H9 (cell line): ENCODE measurements around the gene RMND5A. TPM values are rescaled to one million over a fixed set of nuclear protein-coding genes. Genes with fewer than 3 reads are reported as not detected.

Experiments used
- DNase-seq: peaks from one replicate; pipeline ENCODE4 v3.0.0-alpha.2; 2017
- H2AFZ ChIP-seq: one replicate; pipeline ENCODE4 v1.6.1; 2013; ENCODE audit warnings: mild to moderate bottlenecking, low read length, control low read depth, moderate library complexity
- H2AK5ac ChIP-seq: 2 replicates; pipeline ENCODE4 v1.6.1; 2013; ENCODE audit warnings: low read length, control low read depth, mixed read lengths; ENCODE audit not compliant: insufficient read length
- H2BK120ac ChIP-seq: one replicate; pipeline ENCODE4 v1.6.1; 2013; ENCODE audit warnings: low read depth, mild to moderate bottlenecking, low read length, control low read depth, inconsistent platforms; ENCODE audit not compliant: poor library complexity, severe bottlenecking
- H2BK12ac ChIP-seq: 2 replicates; pipeline ENCODE4 v1.6.1; 2013; ENCODE audit warnings: low read length, control low read depth, mixed read lengths, low read depth; ENCODE audit not compliant: insufficient read length
- H2BK15ac ChIP-seq: 2 replicates; pipeline ENCODE4 v1.6.1; 2013; ENCODE audit warnings: low read depth, low read length, control low read depth
- H2BK20ac ChIP-seq: one replicate; pipeline ENCODE4 v1.6.1; 2013; ENCODE audit warnings: low read depth, mild to moderate bottlenecking, low read length, control low read depth, inconsistent platforms; ENCODE audit not compliant: poor library complexity, severe bottlenecking
- H2BK5ac ChIP-seq: 2 replicates; pipeline ENCODE4 v1.6.1; 2013; ENCODE audit warnings: low read length, control low read depth, mixed read lengths; ENCODE audit not compliant: insufficient read length
- H3K14ac ChIP-seq: 2 replicates; pipeline ENCODE4 v1.6.1; 2013; ENCODE audit warnings: low read length, control low read depth; ENCODE audit not compliant: insufficient read depth
- H3K18ac ChIP-seq: 2 replicates; pipeline ENCODE4 v1.6.1; 2013; ENCODE audit warnings: low read depth, mild to moderate bottlenecking, mixed read lengths, low read length, control low read depth; ENCODE audit not compliant: insufficient read length
- H3K23ac ChIP-seq: 2 replicates; pipeline ENCODE4 v1.6.1; 2013; ENCODE audit warnings: low read length, control low read depth, mixed read lengths, low read depth; ENCODE audit not compliant: insufficient read length
- H3K23me2 ChIP-seq: 2 replicates; pipeline ENCODE4 v1.6.1; 2013; ENCODE audit warnings: low read depth, mild to moderate bottlenecking, mixed read lengths, low read length, control low read depth; ENCODE audit not compliant: insufficient read length, poor library complexity, severe bottlenecking
- H3K27ac ChIP-seq: 2 replicates; pipeline ENCODE4 v1.5.1; 2013; ENCODE audit warnings: low read length, control low read depth, mixed read lengths, low read depth; ENCODE audit not compliant: insufficient read length
- H3K27me3 ChIP-seq: 2 replicates; pipeline ENCODE4 v1.6.1; 2013; ENCODE audit warnings: low read length, control low read depth, inconsistent platforms; ENCODE audit not compliant: insufficient read depth
- H3K4ac ChIP-seq: 2 replicates; pipeline ENCODE4 v1.6.1; 2013; ENCODE audit warnings: low read depth, mild to moderate bottlenecking, control low read depth, inconsistent platforms, low read length, moderate library complexity
- H3K4me1 ChIP-seq: 2 replicates; pipeline ENCODE4 v1.6.1; 2013; ENCODE audit warnings: low read length, control low read depth, inconsistent platforms; ENCODE audit not compliant: insufficient read depth
- H3K4me2 ChIP-seq: 2 replicates; pipeline ENCODE4 v1.6.1; 2013; ENCODE audit warnings: low read length, control low read depth, mixed read lengths; ENCODE audit not compliant: insufficient read length, insufficient read depth
- H3K56ac ChIP-seq: 2 replicates; pipeline ENCODE4 v1.6.1; 2013; ENCODE audit warnings: low read depth, mild to moderate bottlenecking, mixed read lengths, low read length, control low read depth; ENCODE audit not compliant: insufficient read length
- H3K79me1 ChIP-seq: 2 replicates; pipeline ENCODE4 v1.6.1; 2013; ENCODE audit warnings: low read depth, mild to moderate bottlenecking, moderate library complexity, low read length, control low read depth, inconsistent platforms; ENCODE audit not compliant: insufficient read depth, poor library complexity, severe bottlenecking
- H3K79me2 ChIP-seq: 2 replicates; pipeline ENCODE4 v1.6.1; 2013; ENCODE audit warnings: low read length, control low read depth, inconsistent platforms; ENCODE audit not compliant: insufficient read depth
- H3K9ac ChIP-seq: 2 replicates; pipeline ENCODE4 v1.6.1; 2013; ENCODE audit warnings: low read length, control low read depth, mixed read lengths; ENCODE audit not compliant: insufficient read length; ENCODE audit errors: extremely low read depth
- H3K9me3 ChIP-seq: one replicate; pipeline ENCODE4 v1.6.1; 2013; ENCODE audit warnings: low read depth, low read length, inconsistent platforms; ENCODE audit not compliant: control insufficient read depth
- H3T11ph ChIP-seq: one replicate; pipeline ENCODE4 v1.6.1; 2013; ENCODE audit warnings: mild to moderate bottlenecking, low read length, control low read depth, inconsistent platforms
- H4K20me1 ChIP-seq: one replicate; pipeline ENCODE4 v1.6.1; 2013; ENCODE audit not compliant: control insufficient read depth, insufficient read length, insufficient read depth
- H4K5ac ChIP-seq: 2 replicates; pipeline ENCODE4 v1.6.1; 2013; ENCODE audit warnings: low read depth, mild to moderate bottlenecking, mixed read lengths, low read length, control low read depth; ENCODE audit not compliant: insufficient read length
- H4K8ac ChIP-seq: replicated peaks from 2 replicates; pipeline ENCODE4 v1.6.1; 2013; ENCODE audit warnings: low read length, control low read depth, mixed read lengths, low read depth; ENCODE audit not compliant: insufficient read length
- H4K91ac ChIP-seq: 2 replicates; pipeline ENCODE4 v1.6.1; 2013; ENCODE audit warnings: low read depth, mild to moderate bottlenecking, moderate library complexity, mixed read lengths, low read length, control low read depth; ENCODE audit not compliant: insufficient read length
- H3K27ac Mint-ChIP-seq, 3 experiments: 2 replicates in 2 of 3; 3 replicates in 1 of 3; pipeline ENCODE4 v1.8.0; 2020 to 2021; ENCODE audit warnings: mixed read lengths in 3 of 3, mild to moderate bottlenecking in 1 of 3, moderate library complexity in 1 of 3
- H3K27me3 Mint-ChIP-seq: 2 replicates; pipeline ENCODE4 v1.8.0; 2021; ENCODE audit warnings: low read depth, mild to moderate bottlenecking, moderate library complexity, mixed read lengths
- H3K36me3 Mint-ChIP-seq, 3 experiments: 2 replicates in 2 of 3; 3 replicates in 1 of 3; pipeline ENCODE4 v1.8.0; 2020 to 2021; ENCODE audit warnings: low read depth in 3 of 3, mixed read lengths in 3 of 3; ENCODE audit not compliant: insufficient read depth in 1 of 3
- H3K4me1 Mint-ChIP-seq, 2 experiments: 2 replicates each; pipeline ENCODE4 v1.8.0; 2020; ENCODE audit warnings: mixed read lengths in 2 of 2
- H3K4me3 Mint-ChIP-seq, 2 experiments: 2 replicates in 1 of 2; 3 replicates in 1 of 2; pipeline ENCODE4 v1.8.0; 2020 to 2021; ENCODE audit warnings: mild to moderate bottlenecking in 2 of 2, mixed read lengths in 2 of 2, moderate library complexity in 1 of 2
- H3K9me3 Mint-ChIP-seq, 2 experiments: 2 replicates in 1 of 2; 3 replicates in 1 of 2; pipeline ENCODE4 v1.8.0; 2020; ENCODE audit warnings: mild to moderate bottlenecking in 2 of 2, mixed read lengths in 2 of 2, moderate library complexity in 1 of 2
- WGBS: extraction: QIAGEN DNeasy Blood & Tissue Kit; methylation state at CpG from one replicate; pipeline ENCODE4 v1.1.7; 2013; ENCODE audit warnings: missing lambda C conversion rate, low lambda C conversion rate, mixed read lengths; ENCODE audit not compliant: insufficient read length; ENCODE audit errors: extremely low coverage; 5-methylcytosine and 5-hydroxymethylcytosine counted together
- total RNA-seq: library from RNA; stranded (reverse); gene quantifications from 2 replicates; pipeline ENCODE4 v1.2.1, GENCODE V29; 2021
- TF ChIP-seq, protein P1 (sequence below): fragments of 200-600 bp; sonication (generic); conservative IDR thresholded peaks from 3 replicates; pipeline ENCODE4 v1.8.0; 2021; ENCODE audit warnings: antibody characterized with exemption, mild to moderate bottlenecking

Gene RMND5A
- total RNA-seq, 1 experiment from 2014 or later = 48.8 TPM

DNA sequence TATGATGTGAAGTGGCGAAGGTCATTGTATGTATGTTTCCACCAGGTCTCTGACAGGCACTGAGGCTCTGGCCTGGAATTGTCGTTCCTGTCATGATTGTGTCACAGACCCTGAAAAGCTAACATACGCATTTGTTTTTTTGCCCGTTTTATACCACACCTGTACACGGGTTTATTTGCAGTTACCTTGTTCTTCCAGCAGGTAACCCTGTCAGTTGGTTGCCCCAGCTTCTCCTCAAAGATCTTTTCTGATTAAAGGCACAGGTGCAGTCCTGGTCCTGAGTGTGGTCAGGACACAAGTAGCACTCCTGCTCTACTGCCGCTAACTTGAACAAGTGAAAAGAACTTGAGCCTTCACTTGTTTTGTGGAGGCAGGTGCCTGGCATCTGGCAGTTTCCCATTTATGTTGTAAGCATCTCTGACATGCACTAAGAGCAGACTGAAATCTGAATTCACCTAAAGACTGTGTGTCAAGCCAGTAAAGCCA is 50.8 kb downstream of the RMND5A start:
- H3T11ph ChIP-seq = no peak overlapping the region
- no peak overlapping the region for H3K4ac ChIP-seq
- no peak overlapping the region for H2BK5ac ChIP-seq
- H3K4me1 Mint-ChIP-seq = peaks cover 5 to 21% of the 10 kb centered on the region in 2 experiments; a peak in 3 of 4 replicates
- no peaks in the 10 kb centered on the region for H3K27me3 Mint-ChIP-seq
- H3K79me2 ChIP-seq = no peaks in the 10 kb centered on the region
- DNase-seq = no peak
- H3K36me3 Mint-ChIP-seq = peaks cover 15 to 82% (median 69%) of the 10 kb centered on the region in 3 experiments
- H4K91ac ChIP-seq = no peak overlapping the region
- no peaks in the 10 kb centered on the region for H3K9me3 ChIP-seq
- H2BK120ac ChIP-seq = no peak overlapping the region
- H3K56ac ChIP-seq = peak overlapping the region; percentile 17
- no peak overlapping the region for H2BK12ac ChIP-seq
- H3K23me2 ChIP-seq = peaks cover 2% of the 10 kb centered on the region
- H3K14ac ChIP-seq = no peak overlapping the region
- no peak overlapping the region for H3K4me3 Mint-ChIP-seq
- H3K4me1 ChIP-seq = no peaks in the 10 kb centered on the region
- H3K79me1 ChIP-seq = peaks cover 3% of the 10 kb centered on the region
- no peak overlapping the region for H4K8ac ChIP-seq
- no peak overlapping the region for H2AFZ ChIP-seq
- TF ChIP-seq, protein P1, sequence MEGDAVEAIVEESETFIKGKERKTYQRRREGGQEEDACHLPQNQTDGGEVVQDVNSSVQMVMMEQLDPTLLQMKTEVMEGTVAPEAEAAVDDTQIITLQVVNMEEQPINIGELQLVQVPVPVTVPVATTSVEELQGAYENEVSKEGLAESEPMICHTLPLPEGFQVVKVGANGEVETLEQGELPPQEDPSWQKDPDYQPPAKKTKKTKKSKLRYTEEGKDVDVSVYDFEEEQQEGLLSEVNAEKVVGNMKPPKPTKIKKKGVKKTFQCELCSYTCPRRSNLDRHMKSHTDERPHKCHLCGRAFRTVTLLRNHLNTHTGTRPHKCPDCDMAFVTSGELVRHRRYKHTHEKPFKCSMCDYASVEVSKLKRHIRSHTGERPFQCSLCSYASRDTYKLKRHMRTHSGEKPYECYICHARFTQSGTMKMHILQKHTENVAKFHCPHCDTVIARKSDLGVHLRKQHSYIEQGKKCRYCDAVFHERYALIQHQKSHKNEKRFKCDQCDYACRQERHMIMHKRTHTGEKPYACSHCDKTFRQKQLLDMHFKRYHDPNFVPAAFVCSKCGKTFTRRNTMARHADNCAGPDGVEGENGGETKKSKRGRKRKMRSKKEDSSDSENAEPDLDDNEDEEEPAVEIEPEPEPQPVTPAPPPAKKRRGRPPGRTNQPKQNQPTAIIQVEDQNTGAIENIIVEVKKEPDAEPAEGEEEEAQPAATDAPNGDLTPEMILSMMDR = no peak
- no peak overlapping the region for H2BK20ac ChIP-seq
- WGBS = no CpG with 5 or more reads among the region's 6 CpGs
- H4K20me1 ChIP-seq = no peaks in the 10 kb centered on the region
- no peaks in the 10 kb centered on the region for H3K27me3 ChIP-seq
- H3K27ac ChIP-seq = no peak overlapping the region
- no peak overlapping the region for H4K5ac ChIP-seq
- 0 out of 7 replicates have a peak overlapping the region, but pooled peaks of 1 of the 3 experiments have one; percentile 47 for H3K27ac Mint-ChIP-seq
- H3K9me3 Mint-ChIP-seq = no peaks in the 10 kb centered on the region
- H2AK5ac ChIP-seq = no peak overlapping the region
- no peak overlapping the region for H3K18ac ChIP-seq
- H2BK15ac ChIP-seq = no peak overlapping the region
- no peak overlapping the region for H3K23ac ChIP-seq
- H3K9ac ChIP-seq = no peak overlapping the region
- H3K4me2 ChIP-seq = no peak overlapping the region
